ENCODE data around the gene PARP2.

PARP2 gene

DNA sequence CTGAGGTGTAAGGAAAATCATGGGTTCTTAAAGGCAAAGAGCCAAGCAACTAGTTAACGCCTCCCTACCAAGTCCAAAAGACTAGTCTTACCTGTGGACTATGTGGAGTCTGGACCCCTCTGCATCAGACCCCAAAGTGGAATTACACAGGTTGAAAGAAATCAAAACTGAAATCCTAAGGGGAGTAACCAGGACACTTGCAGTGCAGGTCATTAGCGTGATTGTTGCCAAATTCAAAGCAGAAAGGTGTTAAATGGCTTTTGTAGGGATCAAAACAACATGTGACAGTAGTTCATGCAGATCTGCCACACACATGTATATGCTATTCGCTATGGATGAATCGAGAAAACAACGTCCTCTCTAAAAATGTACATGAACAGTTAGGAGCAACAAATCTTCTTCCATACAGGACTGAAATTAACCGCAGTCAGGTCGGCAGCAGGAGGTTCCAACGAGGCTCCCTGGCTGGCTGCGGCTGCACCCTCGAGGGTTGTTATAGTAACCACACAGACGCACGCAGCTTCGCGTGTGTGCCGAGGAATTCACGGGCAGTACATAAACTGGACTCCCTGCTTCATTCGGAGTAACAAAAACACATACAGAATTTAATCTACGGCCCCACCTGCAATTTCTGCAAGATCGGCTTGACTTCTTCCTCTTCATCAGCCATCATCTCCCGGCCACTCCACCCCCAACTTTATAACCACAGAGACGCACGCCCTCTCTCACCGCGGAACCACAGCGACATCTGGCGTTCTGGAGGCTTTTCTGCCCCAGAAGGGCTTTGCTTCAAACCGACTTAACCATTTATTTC lies 38.0 kb upstream of the PARP2 start, which contains the start of gene TTC5:
Gene TTC5, minus strand, starts transcription at position 687 of the 814 bp plus-strand sequence. Its CDS starts 14 bp downstream, at position 673.
- Histone ChIP-seq H3K4me2 (peak within 1 kb of the TSS; percentile 71), H4K20me1 (ENCODE audit: insufficient read depth) (no peaks in the 10 kb centered on the region), H2AFZ (ENCODE audit: low read depth) (peak within 1 kb of the TSS; percentile 51), H3K9ac (peak within 1 kb of the TSS; percentile 45; the same call in 1 of the 2 replicates), H3K36me3 (ENCODE audit: insufficient read depth) (no peaks in the 10 kb centered on the region), H3K27me3 (ENCODE audit: insufficient read depth, low read depth) (no peaks in the 10 kb centered on the region), H3K4me1 (ENCODE audit: low read depth, poor library complexity, severe bottlenecking) (peaks cover 33% of the 10 kb centered on the region), H3K4me3 (IDR thresholded peaks at IDR 0.05; ENCODE audit: insufficient read depth, low read depth, low read length) (peak within 1 kb of the TSS; percentile 30), H3K79me2 (ENCODE audit: insufficient read depth, low read depth) (peaks cover 17% of the 10 kb centered on the region), H3K27ac (peak within 1 kb of the TSS; percentile 29; the same call in 1 of the 2 replicates)
- TF ChIP-seq, protein P1, sequence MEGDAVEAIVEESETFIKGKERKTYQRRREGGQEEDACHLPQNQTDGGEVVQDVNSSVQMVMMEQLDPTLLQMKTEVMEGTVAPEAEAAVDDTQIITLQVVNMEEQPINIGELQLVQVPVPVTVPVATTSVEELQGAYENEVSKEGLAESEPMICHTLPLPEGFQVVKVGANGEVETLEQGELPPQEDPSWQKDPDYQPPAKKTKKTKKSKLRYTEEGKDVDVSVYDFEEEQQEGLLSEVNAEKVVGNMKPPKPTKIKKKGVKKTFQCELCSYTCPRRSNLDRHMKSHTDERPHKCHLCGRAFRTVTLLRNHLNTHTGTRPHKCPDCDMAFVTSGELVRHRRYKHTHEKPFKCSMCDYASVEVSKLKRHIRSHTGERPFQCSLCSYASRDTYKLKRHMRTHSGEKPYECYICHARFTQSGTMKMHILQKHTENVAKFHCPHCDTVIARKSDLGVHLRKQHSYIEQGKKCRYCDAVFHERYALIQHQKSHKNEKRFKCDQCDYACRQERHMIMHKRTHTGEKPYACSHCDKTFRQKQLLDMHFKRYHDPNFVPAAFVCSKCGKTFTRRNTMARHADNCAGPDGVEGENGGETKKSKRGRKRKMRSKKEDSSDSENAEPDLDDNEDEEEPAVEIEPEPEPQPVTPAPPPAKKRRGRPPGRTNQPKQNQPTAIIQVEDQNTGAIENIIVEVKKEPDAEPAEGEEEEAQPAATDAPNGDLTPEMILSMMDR (conservative IDR thresholded peaks at IDR 0.05; ENCODE audit: low read depth, low read length): peak; percentile 83

- Histone ChIP-seq H4K20me1 (ENCODE audit: insufficient read depth) (no peaks in the 10 kb centered on the region), H3K36me3 (ENCODE audit: insufficient read depth) (no peaks in the 10 kb centered on the region), H3K4me1 (ENCODE audit: low read depth, poor library complexity, severe bottlenecking) (peaks cover 33% of the 10 kb centered on the region), H3K9ac (no peak overlapping the region; the same call in 1 of the 2 replicates), H3K27ac (no peak overlapping the region), H3K4me3 (IDR thresholded peaks at IDR 0.05; ENCODE audit: insufficient read depth, low read depth, low read length) (no peak overlapping the region), H3K27me3 (ENCODE audit: insufficient read depth, low read depth) (no peaks in the 10 kb centered on the region), H2AFZ (ENCODE audit: low read depth) (peak overlapping the region; percentile 51; the same call in 1 of the 2 replicates), H3K79me2 (ENCODE audit: insufficient read depth, low read depth) (peaks cover 17% of the 10 kb centered on the region), H3K4me2 (no peak overlapping the region)
- TF ChIP-seq, protein P1 (conservative IDR thresholded peaks at IDR 0.05; ENCODE audit: low read depth, low read length): no peak; the same call in 1 of the 2 replicates
These were observed 37.4 kb upstream of the PARP2 start for GRCh38 chr14:20306079-20306423.

- Histone ChIP-seq H3K79me2 (ENCODE audit: insufficient read depth, low read depth) (no peaks in the 10 kb centered on the region), H3K4me3 (IDR thresholded peaks at IDR 0.05; ENCODE audit: insufficient read depth, low read depth, low read length) (no peak overlapping the region), H3K4me1 (ENCODE audit: low read depth, poor library complexity, severe bottlenecking) (no peaks in the 10 kb centered on the region), H4K20me1 (ENCODE audit: insufficient read depth) (no peaks in the 10 kb centered on the region), H2AFZ (ENCODE audit: low read depth) (no peak overlapping the region), H3K4me2 (no peak overlapping the region), H3K9ac (no peak overlapping the region), H3K27ac (no peak overlapping the region), H3K27me3 (ENCODE audit: insufficient read depth, low read depth) (no peaks in the 10 kb centered on the region), H3K36me3 (ENCODE audit: insufficient read depth) (no peaks in the 10 kb centered on the region)
- TF ChIP-seq, protein P1 (conservative IDR thresholded peaks at IDR 0.05; ENCODE audit: low read depth, low read length): no peak
These were observed 29.4 kb upstream of the PARP2 start for GRCh38 chr14:20314026-20314425.

DNA sequence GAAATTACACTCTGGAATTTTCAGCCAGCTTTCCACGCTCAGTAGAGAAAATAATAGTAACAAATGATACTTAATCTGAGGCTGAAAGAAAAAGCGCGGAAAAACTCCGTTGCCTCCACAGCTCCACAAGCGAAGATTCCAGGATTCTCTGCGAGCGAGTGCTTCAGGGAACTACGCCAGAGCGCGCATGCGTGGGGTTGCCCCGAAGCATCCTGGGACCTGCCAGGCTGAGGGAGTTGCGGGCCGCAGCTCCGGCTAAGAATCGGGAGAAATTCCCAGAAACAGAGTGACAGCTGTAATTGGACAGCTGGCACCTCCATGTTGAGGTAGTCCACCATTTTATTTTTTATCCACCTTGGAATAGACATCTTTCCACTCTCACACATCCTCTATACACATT lies 25.7 kb upstream of the PARP2 start:
- Histone ChIP-seq H3K4me1 (ENCODE audit: low read depth, poor library complexity, severe bottlenecking) (no peaks in the 10 kb centered on the region), H3K36me3 (ENCODE audit: insufficient read depth) (no peaks in the 10 kb centered on the region), H3K27me3 (ENCODE audit: insufficient read depth, low read depth) (no peaks in the 10 kb centered on the region), H3K4me2 (no peak overlapping the region), H3K79me2 (ENCODE audit: insufficient read depth, low read depth) (no peaks in the 10 kb centered on the region), H3K4me3 (IDR thresholded peaks at IDR 0.05; ENCODE audit: insufficient read depth, low read depth, low read length) (no peak overlapping the region), H4K20me1 (ENCODE audit: insufficient read depth) (no peaks in the 10 kb centered on the region), H3K27ac (no peak overlapping the region), H3K9ac (no peak overlapping the region), H2AFZ (ENCODE audit: low read depth) (no peak overlapping the region)
- TF ChIP-seq, protein P1 (conservative IDR thresholded peaks at IDR 0.05; ENCODE audit: low read depth, low read length): no peak
